HG02759 (cell line): Measurements from ENCODE around the gene BBC3.
A peak's percentile ranks its signal among the peaks of the same experiment; 100 is the strongest.
"Not testable (repeated sequence)": the region's sequence is repeated elsewhere in the genome, so short reads cannot be mapped to it uniquely, and the experiment has no call there.

ENCODE experiments used
- ATAC-seq: cut with Tn5 transposase; IDR thresholded peaks from one replicate; pipeline ENCODE4 v1.9.1; 2021; ENCODE audit warnings: mild to moderate bottlenecking, moderate library complexity; ENCODE audit not compliant: unreplicated experiment

Gene BBC3, protein sequence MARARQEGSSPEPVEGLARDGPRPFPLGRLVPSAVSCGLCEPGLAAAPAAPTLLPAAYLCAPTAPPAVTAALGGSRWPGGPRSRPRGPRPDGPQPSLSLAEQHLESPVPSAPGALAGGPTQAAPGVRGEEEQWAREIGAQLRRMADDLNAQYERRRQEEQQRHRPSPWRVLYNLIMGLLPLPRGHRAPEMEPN

DNA sequence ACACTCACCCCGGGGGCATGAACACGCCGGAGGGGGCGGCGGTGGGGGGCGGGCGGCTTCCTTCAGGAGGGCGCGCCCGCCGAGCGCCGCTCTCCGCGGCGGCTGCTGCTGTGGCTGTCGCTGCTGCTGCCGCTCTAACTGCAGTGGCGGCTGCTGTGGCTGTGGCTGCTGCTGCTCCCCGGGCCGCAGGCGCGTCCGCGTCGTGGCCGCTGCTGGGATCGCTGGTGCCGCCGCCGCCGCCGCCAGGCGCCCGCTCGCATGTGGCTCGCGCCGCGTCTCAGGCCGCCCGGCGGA lies at the start of gene BBC3:
BBC3 (minus strand) TSS at position 279 of the 294 bp plus-strand sequence. CDS start 2,768 bp downstream, outside the sequence.
- no peak for ATAC-seq

DNA sequence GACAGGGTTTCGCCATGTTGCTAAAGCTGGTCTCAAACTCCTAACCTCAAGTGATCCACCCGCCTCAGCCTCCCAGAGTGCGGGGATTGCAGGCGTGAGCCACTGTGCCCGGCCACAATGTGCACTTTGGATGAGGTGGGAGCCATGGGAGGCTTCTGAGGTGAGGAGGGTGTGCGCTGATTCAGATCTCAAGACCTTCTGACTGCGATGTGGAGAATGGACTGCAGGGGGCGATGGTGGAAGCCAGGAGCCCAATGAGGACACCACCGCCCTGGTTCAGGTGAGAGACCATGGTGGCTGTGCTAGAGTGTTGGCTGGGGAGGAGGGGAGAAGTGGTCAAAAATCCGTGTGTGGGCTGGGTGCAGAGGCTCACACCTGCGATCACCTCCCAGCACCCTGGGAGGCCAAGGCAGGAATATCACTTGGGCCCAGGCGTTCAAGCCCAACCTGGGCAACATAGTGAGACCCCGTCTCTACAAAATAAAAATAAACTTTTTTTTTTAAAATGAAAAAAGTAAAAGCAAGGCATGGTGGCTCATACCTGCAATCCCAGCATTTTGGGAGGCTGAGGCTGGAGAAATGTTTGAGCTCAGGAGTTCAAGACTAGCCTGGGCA lies 49.3 kb upstream of the BBC3 start:
- ATAC-seq: no peak

DNA sequence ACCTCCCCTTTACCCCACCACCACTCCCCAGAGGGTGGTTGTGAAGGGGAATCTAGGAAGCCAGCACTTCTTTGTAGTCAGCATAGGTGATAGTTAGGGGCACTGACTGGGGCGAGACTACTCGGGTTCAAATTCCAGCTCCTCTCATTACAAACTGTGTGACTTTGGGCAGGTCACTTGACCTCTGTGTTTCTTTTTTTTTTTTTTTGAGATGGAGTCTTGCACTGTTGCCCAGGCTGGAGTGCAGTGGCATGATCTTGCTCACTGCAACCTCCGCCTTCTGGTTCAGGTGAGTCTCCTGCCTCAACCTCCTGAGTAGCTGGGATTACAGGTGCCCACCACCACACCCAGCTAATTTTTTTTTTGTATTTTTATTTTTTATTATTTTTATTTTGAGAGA lies 45.5 kb upstream of the BBC3 start:
- not testable (repeated sequence) for ATAC-seq

DNA sequence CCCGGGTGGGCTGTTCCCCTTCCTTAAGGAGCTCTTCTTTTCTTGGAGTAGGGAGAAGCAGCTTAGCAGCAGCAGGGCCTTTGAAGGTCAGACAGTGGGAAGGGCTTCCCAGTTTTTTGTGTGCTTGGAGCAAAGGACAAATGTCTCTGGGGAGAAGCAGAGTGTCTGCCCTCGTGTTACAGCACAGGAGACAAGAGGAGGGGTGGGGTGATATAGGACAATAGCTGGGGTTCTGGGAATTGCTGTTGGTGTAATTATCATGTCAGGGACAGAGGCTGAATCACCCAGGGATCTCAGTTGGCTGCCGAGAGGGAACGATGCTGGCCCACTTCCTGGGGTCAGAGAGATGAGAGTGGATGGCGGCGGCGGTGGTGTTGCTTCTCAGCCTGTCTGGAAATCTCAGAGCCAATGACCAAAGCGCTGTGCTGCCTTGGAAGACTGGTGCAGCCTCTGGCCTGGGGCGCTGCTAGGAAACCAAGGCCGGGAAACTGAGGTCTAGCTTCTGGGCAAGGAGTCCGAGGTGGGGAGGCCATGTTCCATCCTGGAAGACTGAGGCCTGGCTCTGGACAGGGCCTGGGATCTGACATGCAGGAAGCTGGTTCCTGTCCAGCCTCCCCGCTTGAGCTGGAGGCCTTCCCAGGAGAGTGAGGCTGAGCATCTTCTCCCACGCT lies 44.9 kb upstream of the BBC3 start:
- no peak for ATAC-seq

DNA sequence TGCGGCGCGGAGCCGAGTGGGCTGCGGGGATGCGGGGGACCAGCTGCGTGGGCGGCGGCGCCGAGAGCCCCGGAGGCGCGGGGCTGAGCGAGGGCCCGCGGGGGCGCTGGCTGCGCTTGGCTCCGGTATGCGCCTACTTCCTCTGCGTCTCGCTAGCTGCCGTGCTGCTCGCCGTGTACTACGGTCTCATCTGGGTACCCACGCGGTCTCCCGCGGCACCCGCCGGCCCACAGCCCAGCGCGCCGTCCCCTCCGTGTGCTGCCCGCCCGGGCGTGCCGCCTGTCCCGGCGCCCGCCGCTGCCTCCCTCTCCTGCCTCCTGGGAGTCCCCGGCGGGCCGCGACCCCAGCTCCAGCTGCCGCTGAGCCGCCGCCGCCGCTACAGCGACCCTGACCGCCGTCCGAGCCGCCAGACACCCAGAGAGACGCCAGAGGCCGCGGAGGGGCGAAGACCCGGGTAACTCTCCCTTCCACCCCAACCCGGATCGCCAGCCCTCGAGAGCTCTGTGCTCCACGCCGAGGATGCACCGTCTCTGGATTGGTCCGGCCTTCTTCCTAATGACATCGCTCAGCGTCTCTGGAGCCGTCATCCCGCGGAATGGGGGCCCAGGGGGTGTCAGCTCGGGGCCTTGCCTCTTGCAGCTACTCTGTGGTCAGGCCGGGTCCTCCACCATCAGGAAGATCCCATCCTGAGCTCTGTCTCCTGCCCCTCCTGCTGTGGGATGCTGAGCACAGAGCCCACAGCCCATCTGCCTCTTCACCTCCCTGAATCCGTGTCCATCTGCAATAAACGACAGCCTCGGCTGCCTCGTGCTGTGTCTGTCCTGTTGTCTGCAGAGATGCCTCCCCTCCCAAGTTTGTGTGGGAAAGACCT lies 44.1 kb upstream of the BBC3 start:
- ATAC-seq: peak; percentile 28

DNA sequence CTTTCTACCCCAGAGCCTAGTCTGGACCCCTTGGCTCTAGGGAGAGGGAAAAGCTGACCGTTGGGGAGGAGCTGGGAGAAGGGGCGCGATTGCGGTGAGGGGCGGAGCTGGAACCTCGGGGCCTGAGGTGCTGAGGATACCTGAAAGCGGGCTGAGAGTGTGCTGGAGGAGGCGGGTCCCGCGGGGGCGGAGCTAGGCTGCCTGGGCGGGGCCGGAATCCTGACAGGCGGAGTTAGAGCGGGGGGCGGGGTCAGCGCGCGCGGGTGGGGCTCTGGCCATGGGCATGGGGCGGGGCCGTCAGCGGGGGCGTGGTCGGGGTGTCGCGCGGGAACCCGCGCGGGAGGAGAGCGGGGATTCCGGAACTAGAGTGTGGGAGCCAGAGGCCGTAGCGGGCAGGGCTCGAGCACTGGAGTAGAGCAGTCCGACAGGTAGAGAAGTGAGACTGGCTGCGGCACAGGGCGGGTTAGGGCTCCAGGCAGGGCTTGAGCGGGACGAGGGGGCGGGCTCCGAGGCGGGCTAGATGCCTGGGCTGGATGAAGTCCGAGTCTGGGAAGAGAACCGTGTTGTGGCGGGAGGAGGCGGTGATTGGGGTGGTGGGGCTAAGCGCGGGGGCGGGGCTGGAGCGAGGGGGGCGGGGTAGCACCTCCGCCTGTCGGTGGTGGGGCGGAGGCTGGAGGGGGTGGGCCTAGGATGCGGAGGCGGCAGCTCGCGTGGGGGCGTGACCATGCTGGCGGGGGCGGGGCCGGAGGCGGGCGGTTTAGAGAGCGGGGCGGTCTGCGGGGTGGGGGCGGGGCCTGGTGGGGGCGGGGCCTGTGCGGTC lies 43.3 kb upstream of the BBC3 start, which contains the start of gene INAFM1:
INAFM1 (plus strand) TSS at position 815 of the 820 bp plus-strand sequence. CDS start 35 bp downstream, outside the sequence.
- peak; percentile 57 for ATAC-seq

DNA sequence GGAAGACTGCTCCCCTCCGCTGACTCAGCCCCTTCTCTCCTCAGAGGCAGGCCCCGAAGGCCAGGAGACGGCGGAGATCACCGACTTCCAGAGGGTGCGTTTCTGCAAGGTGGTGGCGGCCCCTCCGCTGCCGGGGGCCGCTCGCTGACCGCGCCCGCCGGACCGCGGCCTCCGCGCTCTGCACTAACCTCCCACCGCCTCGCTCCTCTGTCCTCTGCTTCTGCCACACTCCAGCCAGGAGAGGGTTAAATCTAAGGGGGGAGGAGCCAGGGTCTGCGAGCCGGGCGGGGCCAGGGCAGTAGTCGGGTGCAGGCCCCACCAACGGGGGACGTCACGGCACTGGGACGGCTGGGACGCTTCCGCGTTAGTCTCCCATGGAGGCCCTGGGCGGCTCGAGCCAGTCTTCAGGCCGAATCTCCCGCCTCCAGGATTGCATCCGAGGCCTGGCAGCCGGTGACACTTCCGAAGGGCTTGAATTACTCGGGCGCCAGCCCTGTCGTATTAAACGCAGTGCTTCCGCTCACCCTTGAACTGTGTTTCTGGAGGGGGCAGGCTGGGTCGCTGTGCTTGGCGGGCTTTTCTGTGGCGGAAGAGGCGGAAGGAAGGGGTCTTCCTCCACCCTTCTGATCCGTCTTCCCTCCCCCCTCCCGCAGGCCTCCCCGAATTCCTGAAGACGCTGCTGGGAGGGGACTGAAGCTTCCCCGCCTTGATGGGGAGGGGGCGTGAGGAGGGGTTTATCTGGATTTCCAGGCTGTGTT lies 42.5 kb upstream of the BBC3 start:
- ATAC-seq: peak; percentile 55

DNA sequence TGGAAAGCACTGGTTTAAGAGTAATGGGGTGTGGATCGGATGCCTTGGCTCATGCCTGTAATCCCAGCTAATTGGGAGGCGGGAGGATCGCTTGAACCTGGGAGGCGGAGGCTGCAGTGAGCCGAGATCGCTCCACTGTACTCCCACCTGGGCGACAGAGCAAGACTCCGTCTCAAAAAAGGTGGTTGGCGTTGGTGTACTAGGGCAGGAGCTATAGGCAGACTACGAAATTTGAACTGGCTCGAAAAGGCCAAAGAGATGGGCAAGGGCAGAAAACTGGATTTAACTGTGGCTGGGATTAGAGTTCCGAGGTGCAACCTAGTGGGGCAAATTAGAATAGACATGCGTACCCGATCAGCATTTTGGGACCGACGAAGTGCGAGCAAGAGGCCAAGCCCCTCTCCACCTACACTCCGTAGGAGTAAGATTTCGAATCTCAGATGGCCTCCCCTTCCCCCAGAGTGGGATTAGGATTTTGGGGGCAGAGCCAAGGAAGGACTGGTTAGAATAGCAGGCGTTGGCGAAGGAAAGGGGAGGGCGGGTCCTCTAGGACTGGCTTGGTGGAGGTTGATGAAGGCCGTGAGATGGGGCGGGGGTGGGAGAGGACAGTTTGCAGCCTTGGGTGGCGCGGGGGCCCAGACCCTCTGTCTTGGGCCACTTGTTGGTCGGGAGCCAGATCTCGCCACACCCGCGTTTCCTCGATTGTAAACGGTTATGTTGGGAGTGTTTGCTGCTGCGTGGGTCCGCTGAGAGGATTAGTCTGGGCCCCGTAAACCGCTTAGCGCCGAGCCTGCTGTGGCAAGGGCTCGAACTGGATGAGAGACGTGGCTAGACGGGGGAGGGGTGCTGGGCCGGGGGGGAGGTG lies 41.7 kb upstream of the BBC3 start:
- ATAC-seq: no peak

DNA sequence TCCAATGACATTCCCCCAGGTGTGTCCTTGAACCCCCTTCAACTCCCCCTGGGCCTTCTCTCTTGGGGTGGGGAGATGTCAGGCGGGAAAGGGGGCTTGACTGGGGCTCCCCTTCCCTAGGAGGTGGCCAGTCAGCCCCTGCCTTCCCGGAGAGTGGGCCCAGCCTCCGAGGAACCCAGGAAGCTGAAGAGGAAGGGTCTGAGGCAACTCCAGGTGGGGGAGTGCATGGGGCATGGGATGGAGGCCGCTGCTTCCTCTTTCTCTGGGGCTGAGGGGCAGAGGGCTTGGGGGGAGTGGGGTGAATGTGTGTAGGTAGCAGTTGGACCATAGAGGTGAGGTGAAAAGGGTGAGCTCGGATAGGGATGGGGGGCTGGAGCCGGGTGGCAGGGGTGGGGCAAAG lies 41.0 kb upstream of the BBC3 start:
- ATAC-seq: no peak

DNA sequence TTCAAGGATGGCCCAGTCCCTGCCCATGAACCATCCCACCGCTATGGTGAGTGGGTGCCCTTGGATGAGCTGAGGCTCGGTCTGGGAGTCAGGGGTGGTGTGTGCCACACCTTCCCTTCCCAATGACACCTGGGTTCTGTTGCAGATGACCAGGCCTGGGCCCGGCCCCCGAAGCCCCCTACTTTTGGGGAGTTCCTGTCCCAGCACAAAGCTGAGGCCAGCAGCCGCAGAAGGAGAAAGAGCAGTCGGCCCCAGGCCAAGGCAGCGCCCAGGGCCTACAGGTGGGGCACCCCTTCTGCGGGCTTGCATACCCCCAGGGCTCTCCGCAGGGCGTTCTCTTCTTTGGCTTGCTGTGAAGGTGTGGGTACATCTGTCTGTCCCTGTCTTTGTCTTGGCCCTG lies 39.4 kb upstream of the BBC3 start:
- no peak for ATAC-seq

DNA sequence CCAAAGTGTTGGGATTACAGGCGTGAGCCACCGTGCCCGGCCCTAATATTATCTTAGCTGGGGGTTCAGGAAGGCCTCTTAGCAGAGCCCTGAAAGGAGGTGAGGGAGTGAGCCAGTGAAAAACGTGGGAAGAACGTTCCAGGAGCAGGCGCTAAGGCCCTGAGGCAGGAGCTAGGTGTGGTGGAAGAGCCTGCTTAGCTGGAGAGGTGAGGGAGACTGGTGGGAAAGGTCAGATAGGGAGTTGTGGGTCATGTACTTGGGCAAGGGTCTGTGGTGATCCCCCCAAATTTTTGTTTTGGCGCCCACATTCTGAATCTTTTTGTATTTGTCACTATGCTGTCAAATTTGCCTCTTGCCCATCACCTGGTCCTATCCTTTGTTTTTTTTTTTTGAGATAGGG lies 38.6 kb upstream of the BBC3 start:
- ATAC-seq: no peak

DNA sequence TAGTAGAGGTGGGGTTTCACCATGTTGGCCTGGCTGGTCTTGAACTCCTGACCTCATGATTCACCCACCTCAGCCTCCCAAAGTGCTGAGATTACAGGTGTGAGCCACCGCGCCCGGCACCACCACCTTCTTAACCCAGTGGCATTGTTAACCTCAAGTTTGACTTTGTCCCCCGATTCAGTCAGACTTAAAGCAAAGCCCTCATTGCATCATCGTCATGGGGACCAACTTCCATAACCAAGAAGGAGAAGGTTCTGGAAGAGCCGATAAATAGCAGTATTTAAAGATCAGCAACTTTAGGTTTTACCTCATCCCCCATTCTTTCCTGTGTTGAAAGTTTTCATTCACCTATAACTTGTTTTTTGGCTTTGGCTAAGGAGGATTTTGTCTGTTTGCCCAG lies 37.0 kb upstream of the BBC3 start:
- ATAC-seq: no peak

DNA sequence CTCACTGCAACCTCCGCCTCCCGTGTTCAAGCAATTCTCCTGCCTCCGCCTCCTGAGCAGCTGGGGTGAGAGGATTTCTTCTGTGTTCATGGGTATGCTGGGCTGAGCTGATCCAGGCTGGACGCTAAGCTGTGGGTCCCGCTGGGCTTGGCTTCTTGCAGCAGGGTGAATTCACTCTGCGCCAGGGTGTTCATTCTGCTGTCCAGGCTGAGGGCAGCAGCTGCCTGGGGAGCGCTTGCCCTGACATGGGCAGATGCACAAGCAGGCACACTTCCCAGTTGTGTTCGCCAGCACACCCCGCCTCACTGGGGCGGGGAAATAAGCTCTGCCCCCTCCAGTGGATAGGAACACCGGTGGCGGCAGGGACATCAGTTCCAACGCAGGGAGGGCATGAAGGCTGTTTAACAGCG lies 36.4 kb upstream of the BBC3 start:
- ATAC-seq: no peak

DNA sequence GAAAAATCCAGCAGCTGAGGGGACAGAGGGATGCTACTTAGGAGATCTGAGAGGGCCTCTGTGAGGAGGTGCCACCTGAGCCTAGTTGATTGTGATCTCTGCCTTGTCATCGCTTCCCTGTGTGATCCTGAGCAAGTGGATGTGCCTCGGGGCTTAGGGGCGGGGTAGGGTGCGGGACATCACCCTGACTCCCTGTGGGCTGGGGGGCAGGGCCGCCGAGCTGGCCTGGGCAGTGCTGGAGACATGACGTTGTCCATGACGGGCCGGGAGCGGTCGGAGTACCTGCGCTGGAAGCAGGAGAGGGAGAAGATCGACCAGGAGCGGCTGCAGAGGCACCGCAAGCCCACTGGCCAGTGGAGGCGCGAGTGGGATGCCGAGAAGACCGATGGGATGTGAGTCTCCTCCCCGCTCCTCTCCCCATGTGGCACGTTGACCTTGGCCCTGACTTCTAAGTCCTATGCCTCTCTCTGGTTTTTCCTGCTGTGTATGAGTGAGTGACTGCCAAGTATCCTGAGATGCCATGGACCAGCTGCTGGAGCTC lies 35.5 kb upstream of the BBC3 start:
- ATAC-seq: no peak

DNA sequence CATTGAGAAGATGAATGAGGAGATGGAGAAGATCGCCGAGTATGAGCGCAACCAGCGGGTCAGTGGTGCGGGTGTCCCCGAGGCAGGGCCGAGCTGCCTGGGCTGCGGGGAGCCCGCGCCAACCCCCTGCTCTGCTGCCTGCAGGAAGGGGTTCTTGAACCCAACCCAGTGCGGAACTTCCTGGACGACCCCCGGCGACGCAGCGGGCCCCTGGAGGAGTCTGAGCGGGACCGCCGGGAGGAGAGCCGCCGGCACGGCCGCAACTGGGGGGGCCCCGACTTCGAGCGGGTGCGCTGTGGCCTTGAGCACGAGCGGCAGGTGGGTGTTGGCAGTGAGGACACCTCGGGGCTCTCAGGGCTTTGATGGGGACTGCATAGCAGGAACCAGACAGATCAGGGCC lies 33.6 kb upstream of the BBC3 start:
- ATAC-seq: no peak

DNA sequence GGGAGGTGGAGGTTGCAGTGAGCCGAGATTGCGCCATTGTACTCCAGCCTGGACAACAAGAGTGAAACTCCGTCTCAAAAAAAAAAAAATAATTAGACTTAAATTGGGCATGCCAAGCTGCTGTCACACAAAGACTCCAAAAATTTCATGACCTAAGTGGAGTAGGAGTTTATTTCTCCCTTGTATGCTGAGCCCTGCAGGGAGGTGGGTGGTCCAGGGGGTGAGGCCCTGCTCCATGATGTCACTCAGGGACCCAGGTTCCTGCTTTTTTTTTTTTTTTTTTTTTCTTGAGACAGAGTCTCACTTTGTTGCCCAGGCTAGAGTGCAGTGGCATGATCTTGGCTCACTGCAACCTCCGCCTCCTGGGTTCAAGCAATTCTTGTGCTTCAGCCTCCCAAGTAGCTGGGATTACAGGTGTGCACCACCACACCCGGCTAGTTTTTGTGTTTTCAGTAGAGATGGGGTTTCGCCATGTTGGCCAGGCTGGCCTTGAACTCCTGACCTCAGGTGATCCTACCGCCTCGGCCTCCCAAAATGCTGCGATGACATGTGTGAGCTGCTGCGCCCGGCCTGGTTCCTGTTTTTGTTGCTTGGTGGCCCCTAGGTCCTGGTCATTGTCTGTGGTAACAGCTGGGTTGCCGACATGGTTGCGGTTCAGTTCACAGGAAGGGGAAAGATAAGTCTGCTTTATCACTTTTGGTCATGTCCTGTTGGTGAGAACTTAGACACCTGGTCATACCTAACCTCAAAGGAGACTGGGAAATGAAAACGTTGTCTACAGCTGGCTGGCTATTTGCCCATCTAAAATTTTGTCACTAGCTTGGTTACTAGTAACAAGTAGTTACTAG lies 31.2 kb upstream of the BBC3 start:
- ATAC-seq: peak; percentile 75

DNA sequence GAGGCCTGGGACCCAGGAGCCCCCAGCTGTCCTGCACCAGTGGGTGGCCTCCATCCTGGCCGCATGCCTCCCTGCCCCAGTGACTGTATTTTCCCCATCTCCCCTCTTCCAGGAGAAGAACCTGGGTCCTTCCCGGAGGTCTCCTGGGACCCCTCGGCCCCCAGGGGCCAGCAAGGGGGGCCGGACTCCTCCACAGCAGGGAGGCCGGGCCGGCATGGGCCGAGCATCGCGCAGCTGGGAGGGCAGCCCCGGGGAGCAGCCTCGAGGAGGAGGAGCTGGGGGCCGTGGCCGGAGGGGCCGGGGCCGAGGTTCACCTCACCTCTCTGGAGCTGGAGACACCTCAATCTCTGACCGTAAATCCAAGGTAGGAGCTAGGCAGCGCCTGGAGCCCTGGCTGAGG lies 29.5 kb upstream of the BBC3 start:
- ATAC-seq: no peak
